ENCODE data around the gene SLC7A6OS.

SLC7A6OS gene

GRCh38 chr16:68343137-68343536 lies 32.4 kb upstream of the SLC7A6OS start:
- no peak for DNase-seq

- no peak for DNase-seq
Observed at GRCh38 chr16:68342620-68343019, 31.9 kb upstream of the SLC7A6OS start.

GRCh38 chr16:68339214-68339613 lies 28.5 kb upstream of the SLC7A6OS start:
- no peak for DNase-seq

- no peak for DNase-seq
Observed at GRCh38 chr16:68338326-68339119, 27.8 kb upstream of the SLC7A6OS start.

GRCh38 chr16:68335175-68335574 lies 24.4 kb upstream of the SLC7A6OS start:
- DNase-seq: no peak

- DNase-seq: peak in 5 of 14 donors; percentile 2 to 53 (median 27)
Observed at GRCh38 chr16:68332411-68333121, 21.8 kb upstream of the SLC7A6OS start.

GRCh38 chr16:68331879-68332410 lies 21.2 kb upstream of the SLC7A6OS start:
- DNase-seq: no peak

GRCh38 chr16:68328860-68329390 lies 18.2 kb upstream of the SLC7A6OS start:
- peak in 1 of 14 donors; percentile 43 for DNase-seq

- DNase-seq: peak in 13 of 14 donors; percentile 6 to 92 (median 65)
Observed at GRCh38 chr16:68328151-68328859, 17.6 kb upstream of the SLC7A6OS start.

- no peak for DNase-seq
Observed at GRCh38 chr16:68324780-68325357, 14.1 kb upstream of the SLC7A6OS start.

GRCh38 chr16:68324336-68324735 lies 13.6 kb upstream of the SLC7A6OS start:
- DNase-seq: no peak

- no peak for DNase-seq
Observed at GRCh38 chr16:68319185-68319908, 8.6 kb upstream of the SLC7A6OS start.

- DNase-seq: no peak
Observed at GRCh38 chr16:68313116-68313515, 2.4 kb upstream of the SLC7A6OS start.

- DNase-seq: no peak
Observed at GRCh38 chr16:68310437-68310773, 341 bp downstream of the SLC7A6OS start.

GRCh38 chr16:68309799-68310198 lies 947 bp downstream of the SLC7A6OS start:
- no peak for DNase-seq

GRCh38 chr16:68306633-68307032 lies 4.1 kb downstream of the SLC7A6OS start:
- DNase-seq: no peak

GRCh38 chr16:68300734-68301459 lies 9.8 kb downstream of the SLC7A6OS start:
- no peak for DNase-seq

- DNase-seq: no peak
Observed at GRCh38 chr16:68299571-68300453, 10.9 kb downstream of the SLC7A6OS start.

- DNase-seq: peak in 3 of 14 donors; percentile 17 to 84 (median 39)
Observed at GRCh38 chr16:68298907-68299561, 11.7 kb downstream of the SLC7A6OS start.

Measured in C1 segment of cervical spinal cord (tissue), 14 donors.